Pulmonary artery endothelial cell (primary cell): ENCODE data around the gene RAB40C. TPM values are rescaled to one million over a fixed set of nuclear protein-coding genes. Genes with fewer than 3 reads are reported as not detected.

Source experiments
- DNase-seq: peaks from one replicate; pipeline ENCODE4 v3.0.0-alpha.2; 2011; ENCODE audit warnings: low read depth, low spot score
- total RNA-seq: library from RNA; depleted of rRNA; stranded (reverse); fragments of >200 nt; gene quantifications from 2 replicates; pipeline ENCODE4 v1.2.3, GENCODE V29; 2014

The RAB40C gene
- total RNA-seq, 1 donor from 2014 or later: 11.9 TPM

GRCh38 chr16:559021-559380 is 30.9 kb upstream of the RAB40C start:
- no peak for DNase-seq

- no peak for DNase-seq
Observed at GRCh38 chr16:559411-560203, 30.3 kb upstream of the RAB40C start.

DNA sequence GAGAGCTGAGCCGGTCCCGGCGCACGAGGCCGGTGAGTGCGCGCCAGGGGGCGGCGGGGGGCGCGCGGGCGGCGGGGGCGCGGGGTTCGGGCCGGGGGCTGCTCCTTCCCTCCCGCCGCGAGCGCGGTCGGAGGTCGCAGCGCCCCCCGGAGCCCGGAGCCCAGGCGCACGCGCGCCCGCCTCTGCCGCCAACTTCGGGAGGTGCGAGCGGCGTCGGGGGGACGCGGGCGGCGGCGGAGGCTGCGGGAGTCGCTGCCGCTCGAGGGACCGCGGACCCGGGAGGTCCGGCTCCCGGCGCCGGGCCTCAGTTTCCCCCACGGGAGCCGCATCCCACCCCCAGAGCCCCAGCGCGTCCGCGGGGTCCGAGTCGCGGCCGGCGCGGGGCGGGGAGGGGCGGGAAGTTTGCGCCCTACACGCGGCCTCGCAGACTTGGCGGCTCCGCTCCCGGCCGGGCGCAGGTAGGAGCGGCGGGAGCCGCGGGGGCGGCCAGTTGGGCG is 29.6 kb upstream of the RAB40C start, which contains the start of gene PRR35:
TSS of gene PRR35 (plus strand) at position 191 of the 497 bp plus-strand sequence. CDS start 2,901 bp downstream, outside the sequence.
- DNase-seq: no peak

- no peak for DNase-seq
Observed at GRCh38 chr16:560701-561412, 29.0 kb upstream of the RAB40C start.

DNA sequence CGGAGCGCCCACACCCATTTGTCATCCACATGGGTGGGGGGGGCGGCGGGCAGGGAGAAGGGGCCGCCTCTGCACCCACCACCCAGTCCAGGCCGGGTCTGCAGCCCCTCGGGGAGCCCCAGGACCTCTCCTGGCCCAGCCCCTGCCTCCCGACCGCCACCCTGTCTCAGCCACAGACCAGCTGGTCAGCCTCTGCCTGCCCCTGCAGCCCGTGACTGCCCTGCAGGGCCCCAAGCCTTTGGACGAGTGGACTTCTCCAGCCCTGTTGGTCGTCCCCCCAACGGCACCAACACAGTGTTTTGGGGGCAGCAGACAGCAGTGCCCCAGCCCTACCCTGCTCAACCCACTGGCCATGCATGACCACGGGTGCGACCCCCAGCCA is 28.5 kb upstream of the RAB40C start:
- no peak for DNase-seq

- no peak for DNase-seq
Observed at GRCh38 chr16:561957-562938, 27.6 kb upstream of the RAB40C start.

DNA sequence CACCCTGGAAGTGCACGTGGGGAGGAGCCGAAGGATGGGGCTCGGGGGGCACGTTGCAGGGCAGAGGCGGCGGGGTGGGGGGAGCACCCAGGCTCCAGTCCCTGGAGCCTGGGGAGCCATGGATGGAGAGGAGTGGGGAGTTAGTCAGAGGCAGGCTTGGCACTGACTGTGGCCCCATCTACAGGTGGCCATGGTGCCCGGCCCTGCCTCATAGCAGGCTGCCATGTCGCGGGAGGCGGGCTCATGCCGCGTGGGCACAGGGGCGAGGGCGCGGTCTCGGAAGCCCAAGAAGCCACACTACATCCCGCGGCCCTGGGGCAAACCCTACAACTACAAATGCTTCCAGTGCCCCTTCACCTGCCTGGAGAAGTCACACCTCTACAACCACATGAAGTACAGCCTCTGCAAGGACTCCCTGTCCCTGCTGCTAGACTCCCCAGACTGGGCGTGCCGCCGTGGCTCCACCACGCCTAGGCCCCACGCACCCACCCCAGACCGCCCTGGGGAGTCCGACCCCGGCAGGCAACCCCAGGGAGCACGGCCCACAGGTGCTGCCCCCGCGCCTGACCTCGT is 26.7 kb upstream of the RAB40C start:
- no peak for DNase-seq

- DNase-seq: no peak
Observed at GRCh38 chr16:564690-565418, 25.0 kb upstream of the RAB40C start.

DNA sequence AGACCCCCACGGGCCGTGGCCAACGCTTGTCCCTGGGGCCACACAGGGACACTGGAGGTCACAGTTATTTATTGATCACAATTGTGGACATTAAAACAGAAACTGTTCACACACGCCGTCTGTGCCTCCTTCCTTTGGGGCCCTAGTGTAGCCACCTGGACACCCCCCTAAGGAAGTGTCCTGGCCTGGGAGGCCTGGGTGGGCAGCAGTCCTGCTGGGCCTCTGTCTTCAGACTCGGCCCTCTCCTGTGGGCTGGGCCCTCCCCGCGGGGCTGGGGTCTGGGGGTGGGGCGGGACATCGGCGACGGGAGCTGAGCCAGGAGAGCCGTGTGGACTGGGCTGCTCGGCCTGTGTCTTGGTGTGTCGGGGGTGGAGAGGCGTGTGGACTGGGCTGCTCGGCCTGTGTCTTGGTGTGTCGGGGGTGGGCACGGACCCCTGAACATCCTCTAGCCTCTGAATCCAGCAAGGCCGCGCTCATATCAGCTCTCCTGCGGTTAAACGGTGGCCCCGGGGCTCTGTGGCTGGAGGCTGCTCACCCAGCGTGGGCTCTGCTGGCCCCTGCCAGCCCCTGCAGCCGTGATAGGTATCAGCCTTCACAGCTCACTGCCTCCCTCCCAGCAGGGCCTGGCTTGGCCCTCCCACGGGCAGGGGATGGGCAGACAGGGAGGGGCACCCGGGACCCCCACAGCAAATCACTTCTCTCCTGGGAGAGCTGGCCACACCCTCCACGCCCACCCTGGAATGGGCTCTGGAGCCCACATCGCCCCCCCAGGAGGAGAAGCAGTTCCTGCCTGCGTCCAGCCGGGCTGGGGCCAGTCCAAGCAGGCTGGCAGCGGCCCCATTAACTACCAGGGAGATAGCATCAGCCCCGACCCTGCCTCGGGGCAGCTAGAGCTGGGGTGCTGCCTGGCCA is 24.2 kb upstream of the RAB40C start:
- no peak for DNase-seq

- DNase-seq: peak; percentile 19
Observed at GRCh38 chr16:566475-567372, 23.1 kb upstream of the RAB40C start, which contains the start of gene NHLRC4. Gene NHLRC4, plus strand, starts transcription at chr16:567005. Its CDS starts 1,043 bp downstream, at chr16:568048.

DNA sequence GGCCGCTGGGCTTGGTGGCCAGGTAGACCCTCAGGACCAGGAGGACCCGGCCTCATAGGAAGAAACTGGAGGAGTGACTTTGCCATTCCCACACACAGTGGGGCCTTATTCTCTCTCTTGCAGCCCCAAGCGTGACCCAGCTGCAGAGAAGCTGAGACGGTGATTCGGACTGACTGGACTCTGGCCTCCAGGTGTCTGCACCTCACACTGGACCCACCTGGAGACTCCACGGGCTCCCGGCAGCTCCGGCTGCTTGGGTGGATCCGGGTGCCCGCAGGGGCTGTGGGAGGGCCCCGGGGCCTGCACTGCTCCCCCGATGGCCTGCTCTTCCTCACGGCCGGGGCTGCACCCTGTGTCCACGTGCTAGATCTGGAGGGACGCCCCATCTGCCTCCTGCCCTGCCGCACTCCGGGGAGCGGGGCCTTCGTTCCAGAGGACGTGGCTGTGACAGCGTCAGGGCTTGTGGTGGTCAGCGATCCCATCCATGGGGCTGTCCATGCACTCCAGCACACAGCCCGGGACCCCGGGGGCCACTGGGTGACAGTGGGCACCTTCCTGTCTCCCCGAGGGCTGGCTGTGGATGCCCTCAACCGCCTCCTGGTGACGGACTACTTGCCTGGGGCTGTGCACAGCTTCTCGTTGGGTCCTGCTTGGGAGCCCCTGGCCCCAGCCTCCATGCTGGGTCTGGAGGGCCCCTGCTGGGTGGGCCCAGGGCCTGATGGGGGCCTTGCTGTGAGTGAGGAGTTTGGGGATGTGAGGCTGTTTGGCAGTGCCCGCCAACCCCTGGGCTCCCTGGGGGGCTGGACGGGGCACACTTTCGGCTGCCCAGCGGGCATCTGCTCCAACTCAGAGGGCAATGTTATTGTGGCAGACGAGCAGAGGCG is 22.3 kb upstream of the RAB40C start:
- DNase-seq: no peak

DNA sequence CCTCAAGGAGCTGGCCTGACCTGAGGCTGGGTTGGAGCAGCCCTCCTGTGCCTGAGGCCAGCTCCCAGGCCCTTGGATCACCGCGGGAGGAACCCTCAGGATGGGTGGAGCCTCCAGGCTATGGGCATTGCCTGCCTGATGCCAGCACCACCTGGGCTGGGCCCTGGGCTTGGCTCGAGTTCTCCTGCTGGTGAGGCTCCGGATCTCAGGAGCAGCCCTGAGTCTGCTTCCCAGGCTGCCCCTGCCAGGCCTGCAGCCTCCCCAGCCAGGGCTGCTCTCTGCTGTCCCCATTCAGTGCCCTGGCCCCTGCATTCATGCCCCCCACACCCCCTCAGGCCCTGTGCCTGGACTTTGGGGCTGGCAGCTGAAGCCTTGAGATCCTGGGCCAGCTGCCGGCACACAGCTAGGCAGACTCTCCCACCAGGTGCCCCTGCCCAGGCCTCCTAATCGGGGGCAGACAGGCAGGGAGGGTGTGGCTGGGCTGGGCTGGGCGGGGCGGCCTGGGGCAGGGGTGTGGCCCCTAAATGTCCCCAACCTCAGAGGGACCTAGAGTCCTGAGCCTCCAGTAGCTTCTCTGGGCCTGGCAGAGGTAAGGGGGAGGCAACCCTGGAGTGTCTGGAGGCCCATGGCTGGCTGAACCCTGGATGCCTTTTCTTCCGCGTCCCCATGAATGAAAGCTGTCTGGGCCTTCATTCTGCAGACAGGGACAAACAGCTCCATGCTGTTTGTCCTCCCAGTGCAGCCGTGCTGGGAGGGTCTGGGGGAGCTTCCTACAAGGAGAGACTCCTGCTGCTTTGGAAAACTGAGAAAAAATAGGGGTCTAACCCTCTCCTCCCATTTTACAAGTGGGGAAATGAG is 21.2 kb upstream of the RAB40C start:
- no peak for DNase-seq

- DNase-seq: no peak
Observed at GRCh38 chr16:569445-570254, 20.2 kb upstream of the RAB40C start, which contains the start of gene PIGQ. Gene PIGQ, plus strand, starts transcription at chr16:569968. Its CDS starts 4,107 bp downstream, at chr16:574075.

DNA sequence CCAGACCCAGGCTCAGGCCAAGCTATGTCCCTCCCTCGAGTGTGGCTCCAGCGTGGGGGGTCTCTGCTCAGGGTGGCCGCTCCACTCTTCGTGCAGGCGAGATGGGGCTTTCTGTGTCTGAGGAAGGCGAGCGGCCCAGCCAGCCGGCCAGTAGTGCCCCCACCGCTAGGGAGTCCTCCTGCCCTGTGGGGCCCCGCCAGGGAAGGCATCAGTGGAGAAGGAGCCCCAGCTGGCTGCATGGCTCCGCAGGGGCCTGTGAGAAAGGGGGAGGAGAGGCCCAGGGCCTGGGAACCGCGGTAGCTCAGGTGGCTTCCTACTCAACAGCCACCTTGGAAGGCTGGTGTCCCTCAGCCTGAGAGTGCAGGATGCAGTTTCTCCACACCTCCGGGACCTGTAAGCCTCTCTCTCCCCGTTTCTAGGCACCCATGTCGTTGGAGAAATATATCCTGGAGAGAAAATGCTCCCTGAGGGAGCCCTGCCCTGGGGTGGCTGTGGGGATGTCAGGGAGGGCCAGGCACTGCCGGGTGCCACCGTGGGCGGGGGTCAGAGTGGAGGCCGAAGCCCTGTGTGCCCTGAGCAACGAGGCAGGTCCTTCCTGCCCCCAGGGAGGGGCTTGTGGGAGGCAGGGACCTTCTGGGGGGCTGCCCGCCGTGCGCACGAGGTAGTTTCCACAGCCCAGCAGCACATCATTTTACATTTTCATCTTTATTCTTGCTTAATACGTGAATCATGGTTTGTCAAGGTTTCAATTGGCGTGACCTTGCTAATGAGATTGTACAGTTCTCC is 16.8 kb upstream of the RAB40C start:
- DNase-seq: no peak
